ELF-1 (cell line): ENCODE results near the gene EXOC4.
A peak's percentile ranks its signal among the peaks of the same experiment; 100 is the strongest.
"Not testable (repeated sequence)": the region's sequence is repeated elsewhere in the genome, so short reads cannot be mapped to it uniquely, and the experiment has no call there.

Experiments used
- DNase-seq: peaks from one replicate; pipeline ENCODE4 v3.0.0-alpha.2; 2016; ENCODE audit warnings: low read depth, low spot score

The EXOC4 gene

GRCh38 chr7:133314084-133314483 is 61.2 kb downstream of the EXOC4 start:
- DNase-seq, result no peak

- no peak for DNase-seq
Measured at GRCh38 chr7:133315332-133316040, 62.6 kb downstream of the EXOC4 start.

- no peak for DNase-seq
Measured at GRCh38 chr7:133319842-133320241, 67.0 kb downstream of the EXOC4 start.

- DNase-seq, result no peak
Measured at GRCh38 chr7:133320891-133321290, 68.0 kb downstream of the EXOC4 start.

- not testable (repeated sequence) for DNase-seq
Measured at GRCh38 chr7:133321366-133321765, 68.5 kb downstream of the EXOC4 start.

- DNase-seq, result not testable (repeated sequence)
Measured at GRCh38 chr7:133326745-133327144, 73.9 kb downstream of the EXOC4 start.

- not testable (repeated sequence) for DNase-seq
Measured at GRCh38 chr7:133328021-133328420, 75.1 kb downstream of the EXOC4 start.

- peak; percentile 34 for DNase-seq
Measured at GRCh38 chr7:133330085-133330484, 77.2 kb downstream of the EXOC4 start.

GRCh38 chr7:133331861-133332260 is 79.0 kb downstream of the EXOC4 start:
- DNase-seq, result no peak

GRCh38 chr7:133339772-133340171 is 86.9 kb downstream of the EXOC4 start:
- DNase-seq, result no peak

GRCh38 chr7:133344275-133344674 is 91.4 kb downstream of the EXOC4 start:
- no peak for DNase-seq

GRCh38 chr7:133345690-133346421 is 93.0 kb downstream of the EXOC4 start:
- DNase-seq, result no peak

- no peak for DNase-seq
Measured at GRCh38 chr7:133348250-133348649, 95.4 kb downstream of the EXOC4 start.

- no peak for DNase-seq
Measured at GRCh38 chr7:133349101-133349500, 96.2 kb downstream of the EXOC4 start.

- DNase-seq, result no peak
Measured at GRCh38 chr7:133352430-133352829, 99.6 kb downstream of the EXOC4 start.

GRCh38 chr7:133353775-133354174 is 100.9 kb downstream of the EXOC4 start:
- DNase-seq, result no peak

- no peak for DNase-seq
Measured at GRCh38 chr7:133354546-133355324, 101.9 kb downstream of the EXOC4 start.

GRCh38 chr7:133355325-133355708 is 102.4 kb downstream of the EXOC4 start:
- no peak for DNase-seq

GRCh38 chr7:133355822-133356221 is 102.9 kb downstream of the EXOC4 start:
- no peak for DNase-seq

- DNase-seq, result no peak
Measured at GRCh38 chr7:133358708-133359107, 105.8 kb downstream of the EXOC4 start.

GRCh38 chr7:133359449-133359848 is 106.6 kb downstream of the EXOC4 start:
- DNase-seq, result no peak

GRCh38 chr7:133360201-133360600 is 107.3 kb downstream of the EXOC4 start:
- no peak for DNase-seq
